Measurements from ENCODE around the gene COL11A1. TPM values are rescaled to one million over a fixed set of nuclear protein-coding genes. Genes with fewer than 3 reads are reported as not detected.
A peak's percentile ranks its signal among the peaks of the same experiment; 100 is the strongest.

COL11A1 gene
- total RNA-seq, 1 donor from 2014 or later: 810 TPM

- TF ChIP-seq EZH2 (IDR thresholded peaks at IDR 0.05; ENCODE audit: insufficient read depth, low read length) (no peak), CTCF (IDR thresholded peaks at IDR 0.05; ENCODE audit: insufficient read depth, low read depth, low read length) (no peak)
- Histone ChIP-seq H2AFZ (ENCODE audit: low read depth, low read length) (no peak overlapping the region), H3K27ac (ENCODE audit: low read depth, low read length) (no peak overlapping the region), H3K4me3 (ENCODE audit: insufficient read depth, low read depth, low read length) (no peak overlapping the region), H4K20me1 (ENCODE audit: insufficient read depth, low read length) (no peaks in the 10 kb centered on the region), H3K27me3 (ENCODE audit: insufficient read depth, low read length) (no peaks in the 10 kb centered on the region), H3K79me2 (ENCODE audit: insufficient read depth, low read length) (no peaks in the 10 kb centered on the region), H3K9ac (ENCODE audit: low read length) (no peak overlapping the region), H3K9me3 (ENCODE audit: insufficient read depth, low read depth, low read length) (no peaks in the 10 kb centered on the region), H3K4me2 (ENCODE audit: low read length) (no peak overlapping the region), H3K36me3 (ENCODE audit: insufficient read depth, low read length) (no peaks in the 10 kb centered on the region), H3K4me1 (ENCODE audit: insufficient read depth, low read length) (no peaks in the 10 kb centered on the region)
- Mint-ChIP-seq H3K27me3 (ENCODE audit: low read depth, unreplicated experiment) (no peaks in the 10 kb centered on the region), H3K4me3 (ENCODE audit: unreplicated experiment) (no peak overlapping the region), H3K9me3 (ENCODE audit: unreplicated experiment) (peaks cover 3% of the 10 kb centered on the region), H3K27ac (ENCODE audit: unreplicated experiment) (no peak overlapping the region), H3K36me3 (ENCODE audit: low read depth, unreplicated experiment) (peaks cover 14% of the 10 kb centered on the region), H3K4me1 (ENCODE audit: low read depth, unreplicated experiment) (peaks cover 7% of the 10 kb centered on the region)
- DNase-seq (ENCODE audit: low read depth): no peak
- FAIRE-seq: no peak
Observed at GRCh38 chr1:102952400-102952799, 155.9 kb downstream of the COL11A1 start.

- Histone ChIP-seq H3K36me3 (ENCODE audit: insufficient read depth, low read length) (no peaks in the 10 kb centered on the region), H3K4me3 (ENCODE audit: insufficient read depth, low read depth, low read length) (no peak overlapping the region), H3K9ac (ENCODE audit: low read length) (no peak overlapping the region), H3K79me2 (ENCODE audit: insufficient read depth, low read length) (no peaks in the 10 kb centered on the region), H3K27me3 (ENCODE audit: insufficient read depth, low read length) (no peaks in the 10 kb centered on the region), H3K9me3 (ENCODE audit: insufficient read depth, low read depth, low read length) (no peaks in the 10 kb centered on the region), H2AFZ (ENCODE audit: low read depth, low read length) (no peak overlapping the region), H3K27ac (ENCODE audit: low read depth, low read length) (no peak overlapping the region), H3K4me2 (ENCODE audit: low read length) (no peak overlapping the region), H3K4me1 (ENCODE audit: insufficient read depth, low read length) (peaks cover 5% of the 10 kb centered on the region), H4K20me1 (ENCODE audit: insufficient read depth, low read length) (no peaks in the 10 kb centered on the region)
- peak; percentile 79 for DNase-seq (ENCODE audit: low read depth)
- TF ChIP-seq EZH2 (IDR thresholded peaks at IDR 0.05; ENCODE audit: insufficient read depth, low read length): no peak
- no peak for TF ChIP-seq CTCF (IDR thresholded peaks at IDR 0.05; ENCODE audit: insufficient read depth, low read depth, low read length)
- no peaks in the 10 kb centered on the region for H3K27me3 Mint-ChIP-seq (ENCODE audit: low read depth, unreplicated experiment)
- no peak overlapping the region for H3K27ac Mint-ChIP-seq (ENCODE audit: unreplicated experiment)
- peaks cover 7% of the 10 kb centered on the region for H3K36me3 Mint-ChIP-seq (ENCODE audit: low read depth, unreplicated experiment)
- no peak overlapping the region for H3K4me3 Mint-ChIP-seq (ENCODE audit: unreplicated experiment)
- H3K4me1 Mint-ChIP-seq (ENCODE audit: low read depth, unreplicated experiment): peaks cover 10% of the 10 kb centered on the region
- no peaks in the 10 kb centered on the region for H3K9me3 Mint-ChIP-seq (ENCODE audit: unreplicated experiment)
- no peak for FAIRE-seq
Observed at GRCh38 chr1:102942324-102942723, 166.0 kb downstream of the COL11A1 start.

GRCh38 chr1:102941366-102941947 is 166.9 kb downstream of the COL11A1 start:
- Mint-ChIP-seq H3K4me1 (ENCODE audit: low read depth, unreplicated experiment) (peaks cover 10% of the 10 kb centered on the region), H3K27ac (ENCODE audit: unreplicated experiment) (peak overlapping the region; percentile 23), H3K9me3 (ENCODE audit: unreplicated experiment) (no peaks in the 10 kb centered on the region), H3K36me3 (ENCODE audit: low read depth, unreplicated experiment) (peaks cover 7% of the 10 kb centered on the region), H3K4me3 (ENCODE audit: unreplicated experiment) (no peak overlapping the region), H3K27me3 (ENCODE audit: low read depth, unreplicated experiment) (no peaks in the 10 kb centered on the region)
- no peak overlapping the region for H3K4me2 ChIP-seq (ENCODE audit: low read length)
- no peak overlapping the region for H3K27ac ChIP-seq (ENCODE audit: low read depth, low read length)
- no peaks in the 10 kb centered on the region for H3K36me3 ChIP-seq (ENCODE audit: insufficient read depth, low read length)
- H3K4me1 ChIP-seq (ENCODE audit: insufficient read depth, low read length): peaks cover 5% of the 10 kb centered on the region
- H3K9ac ChIP-seq (ENCODE audit: low read length): no peak overlapping the region
- H4K20me1 ChIP-seq (ENCODE audit: insufficient read depth, low read length): no peaks in the 10 kb centered on the region
- no peak overlapping the region for H3K4me3 ChIP-seq (ENCODE audit: insufficient read depth, low read depth, low read length)
- DNase-seq (ENCODE audit: low read depth) (peak; percentile 11), FAIRE-seq (no peak)
- H3K27me3 ChIP-seq (ENCODE audit: insufficient read depth, low read length): no peaks in the 10 kb centered on the region
- H3K79me2 ChIP-seq (ENCODE audit: insufficient read depth, low read length): no peaks in the 10 kb centered on the region
- no peak for TF ChIP-seq CTCF (IDR thresholded peaks at IDR 0.05; ENCODE audit: insufficient read depth, low read depth, low read length)
- TF ChIP-seq EZH2 (IDR thresholded peaks at IDR 0.05; ENCODE audit: insufficient read depth, low read length): no peak
- H2AFZ ChIP-seq (ENCODE audit: low read depth, low read length): no peak overlapping the region
- H3K9me3 ChIP-seq (ENCODE audit: insufficient read depth, low read depth, low read length): no peaks in the 10 kb centered on the region

Data from astrocyte (in vitro differentiated cells and primary cell).